ENCODE results near the gene CLIC4.
"Not testable (repeated sequence)": the region's sequence is repeated elsewhere in the genome, so short reads cannot be mapped to it uniquely, and the experiment has no call there.

Gene CLIC4

DNA sequence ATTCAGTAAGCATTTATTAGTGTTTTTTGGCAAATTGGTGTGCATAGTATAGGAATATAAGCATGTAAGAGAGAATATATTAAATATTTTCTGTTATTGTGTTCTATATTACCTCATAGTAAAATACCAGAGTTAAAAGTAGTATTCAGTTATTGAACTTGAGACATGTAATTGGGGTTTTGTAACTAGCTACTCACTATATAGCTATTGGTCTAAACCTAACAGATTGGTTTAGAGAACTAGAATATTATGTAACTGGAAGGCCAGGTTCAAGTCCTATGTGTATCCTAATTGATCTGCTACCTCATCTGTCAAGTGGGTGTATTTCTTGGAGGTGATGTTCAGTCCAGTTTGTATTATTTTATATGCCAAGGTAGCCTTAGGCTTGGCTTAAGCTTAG, 26.3 kb downstream of the CLIC4 start:
- no peak for DNase-seq (ENCODE audit: low spot score)

DNA sequence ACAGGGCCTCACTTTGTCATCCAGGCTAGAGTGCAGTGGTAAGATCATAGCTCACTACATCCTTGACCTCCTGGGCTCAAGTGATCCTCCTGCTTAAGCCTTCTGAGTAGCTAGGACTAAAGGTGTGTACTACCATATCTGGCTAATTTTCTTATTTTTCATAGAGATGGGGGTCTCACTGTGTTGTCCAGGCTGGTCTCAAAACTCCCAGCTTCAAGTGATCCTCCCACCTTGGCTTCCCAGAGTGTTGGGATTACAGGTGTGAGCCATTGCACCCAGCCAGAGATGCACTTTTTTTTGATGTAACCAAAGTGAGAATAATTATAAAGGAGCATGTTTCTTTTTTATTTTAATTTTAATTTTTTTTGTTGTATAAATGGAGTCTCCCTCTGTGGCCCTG, 28.4 kb downstream of the CLIC4 start:
- DNase-seq (ENCODE audit: low spot score), result no peak

DNA sequence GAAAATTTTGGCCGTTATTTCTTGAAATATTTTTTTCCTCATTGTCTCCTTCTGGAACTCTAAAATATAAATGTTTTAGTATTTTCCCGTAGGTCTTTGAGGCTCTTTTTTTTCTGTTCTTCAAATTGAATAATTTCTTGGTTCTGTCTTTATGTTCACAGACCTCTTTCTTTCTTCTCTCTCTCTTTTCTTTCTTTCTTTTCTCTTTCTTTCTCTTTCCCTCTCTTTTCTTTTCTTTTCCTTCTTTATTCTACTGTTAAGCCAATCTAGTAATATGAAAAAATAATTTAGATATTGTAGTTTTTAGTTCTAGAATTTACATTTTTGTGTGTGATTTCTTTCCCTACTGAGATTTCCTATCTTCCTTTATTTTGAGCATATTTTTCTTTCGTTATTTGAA, 30.1 kb downstream of the CLIC4 start:
- DNase-seq (ENCODE audit: low spot score), result no peak

DNA sequence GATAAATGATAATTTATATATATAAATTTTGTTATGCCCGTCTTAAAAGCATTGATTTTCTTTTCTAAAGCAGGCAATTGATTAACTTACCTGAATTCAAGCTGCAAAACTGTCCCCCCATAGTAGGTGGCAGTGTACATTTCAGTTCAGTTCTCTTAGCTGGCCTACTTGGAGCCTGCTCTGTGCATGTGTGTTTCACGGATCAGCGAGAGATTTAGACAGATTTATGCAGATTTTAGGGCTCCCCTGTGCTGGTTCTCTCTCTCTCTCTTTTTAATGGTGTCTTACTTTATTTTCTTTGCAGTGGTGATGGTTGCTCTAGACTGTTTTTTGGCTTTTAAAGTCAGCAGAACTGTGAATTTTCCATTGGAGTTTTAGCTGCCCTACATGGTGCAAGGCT, 30.7 kb downstream of the CLIC4 start:
- DNase-seq (ENCODE audit: low spot score), result no peak

DNA sequence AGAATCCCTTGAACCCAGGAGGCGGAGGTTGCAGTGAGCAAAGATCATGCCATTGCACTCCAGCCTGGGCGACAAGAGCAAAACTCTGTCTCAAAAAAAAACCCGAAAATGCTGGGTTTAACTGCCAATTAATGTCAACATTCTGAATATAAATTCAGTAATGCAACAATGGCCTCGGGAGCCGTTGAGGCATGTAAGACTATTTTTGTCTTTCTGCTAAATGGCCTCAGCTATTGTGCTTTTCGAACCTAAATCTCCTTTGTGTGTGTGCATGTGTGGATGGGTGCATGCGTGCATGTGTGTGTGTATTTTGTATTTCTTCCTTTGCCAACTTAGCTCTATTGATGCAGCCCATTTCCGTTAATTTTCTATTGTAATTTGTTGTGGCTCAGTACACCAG, 31.6 kb downstream of the CLIC4 start:
- no peak for DNase-seq (ENCODE audit: low spot score)

DNA sequence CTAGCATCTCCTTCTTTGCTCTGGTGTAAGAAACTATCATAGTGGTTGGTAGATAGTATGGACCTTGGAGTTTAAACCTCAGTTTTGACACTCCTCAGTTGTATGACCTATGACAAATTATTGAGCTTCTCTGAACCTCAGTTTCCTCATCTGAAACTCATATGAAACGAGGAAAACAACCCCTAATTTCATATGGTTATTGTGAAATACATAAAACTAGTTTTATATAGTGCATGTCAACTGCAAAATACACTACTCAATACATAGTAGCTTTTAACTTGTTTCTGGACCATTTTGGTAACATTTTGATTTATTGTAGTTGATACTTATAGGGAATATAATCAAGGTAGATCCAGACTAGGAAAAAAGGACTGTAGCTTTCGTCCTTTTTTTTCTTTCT, 32.9 kb downstream of the CLIC4 start:
- DNase-seq (ENCODE audit: low spot score), result no peak

DNA sequence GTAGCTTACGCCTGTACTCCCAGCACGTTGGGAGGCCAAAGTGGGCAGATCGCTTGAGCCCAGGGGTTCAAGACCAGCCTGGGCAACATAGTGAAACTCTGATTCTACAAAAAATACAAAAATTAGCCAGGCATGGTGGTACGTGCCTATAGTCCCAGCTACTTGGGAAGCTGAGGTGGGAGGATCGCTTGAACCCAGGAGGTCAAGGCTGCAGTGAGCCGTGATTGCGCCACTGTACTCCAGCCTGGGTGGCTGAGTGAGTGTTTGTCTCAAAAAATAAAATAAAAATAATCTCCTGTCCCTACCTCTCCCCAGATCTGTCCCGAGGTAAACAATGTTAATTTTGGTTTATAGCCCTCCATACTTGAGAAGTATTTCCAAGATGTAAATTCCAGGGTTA, 34.0 kb downstream of the CLIC4 start:
- not testable (repeated sequence) for DNase-seq (ENCODE audit: low spot score)

DNA sequence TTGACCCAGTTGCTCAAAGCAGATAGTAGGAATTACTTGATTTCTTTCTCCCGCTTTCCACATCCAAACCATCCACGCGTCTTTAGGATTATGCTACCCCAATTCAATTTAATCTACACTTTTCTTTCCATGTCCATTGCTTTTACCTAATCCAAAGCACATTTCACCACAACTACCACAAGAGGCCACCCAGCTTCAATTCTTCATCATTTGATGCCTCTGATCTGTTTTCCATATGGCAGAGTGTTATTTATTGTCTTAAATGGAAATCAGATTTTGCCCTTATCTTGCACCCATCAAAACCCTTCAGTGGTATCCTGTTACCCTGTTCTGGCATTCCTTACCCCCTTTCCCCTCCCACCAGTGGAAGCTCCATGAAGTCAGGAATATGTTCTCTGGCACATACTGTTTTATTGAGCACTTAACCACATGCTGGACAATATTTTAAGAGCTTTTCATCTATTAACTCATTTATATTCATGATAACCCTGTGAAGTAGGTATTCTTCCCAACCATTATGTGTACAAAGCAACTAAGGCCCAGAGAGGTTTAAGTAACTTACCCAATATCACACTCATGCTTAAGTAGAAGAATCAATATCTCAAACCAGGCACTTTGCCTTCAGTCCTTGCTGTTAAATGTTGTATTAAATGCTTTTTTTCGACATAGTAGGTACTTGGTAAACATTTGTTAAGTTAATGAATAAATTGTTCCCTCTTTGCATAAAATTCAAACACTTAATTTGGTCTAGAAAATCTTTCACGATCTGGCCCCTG, 34.6 kb downstream of the CLIC4 start:
- DNase-seq (ENCODE audit: low spot score), result peak; percentile 22

DNA sequence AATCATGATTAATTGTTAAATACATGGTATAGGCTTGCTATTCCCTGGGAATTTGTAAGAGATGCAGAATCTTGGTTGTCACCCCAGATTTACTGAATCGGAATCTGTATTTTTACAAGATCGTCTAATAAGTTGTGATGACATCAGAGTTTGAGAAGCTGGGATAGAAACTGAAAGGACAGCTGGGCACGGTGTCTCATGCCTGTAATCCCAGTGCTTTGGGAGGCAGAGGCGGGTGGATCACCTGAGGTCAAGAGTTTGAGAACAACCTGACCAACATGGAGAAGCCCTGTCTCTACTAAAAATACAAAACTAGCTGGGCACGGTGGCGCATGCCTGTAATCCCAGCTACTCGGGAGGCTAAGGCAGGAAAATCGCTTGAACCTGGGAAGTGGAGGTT, 35.4 kb downstream of the CLIC4 start:
- not testable (repeated sequence) for DNase-seq (ENCODE audit: low spot score)

DNA sequence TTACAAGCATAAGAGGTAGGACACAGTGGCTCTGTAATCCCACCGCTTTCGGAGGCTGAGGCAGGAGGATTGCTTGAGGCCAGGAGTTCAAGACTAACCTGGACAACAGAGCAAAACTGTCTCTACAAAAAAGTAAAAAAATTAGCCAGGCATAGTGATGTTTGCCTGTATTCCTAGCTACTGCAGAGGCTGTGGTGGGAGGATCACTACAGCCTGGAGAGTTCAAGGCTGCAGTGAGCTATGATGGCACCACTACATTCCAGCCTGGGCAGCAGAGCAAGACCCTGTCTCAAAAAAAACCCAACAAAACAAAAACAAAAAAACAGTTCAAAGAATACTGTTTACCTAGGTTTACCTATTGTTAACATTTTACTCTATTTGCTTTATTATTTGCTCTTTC, 37.4 kb downstream of the CLIC4 start:
- DNase-seq (ENCODE audit: low spot score), result no peak

DNA sequence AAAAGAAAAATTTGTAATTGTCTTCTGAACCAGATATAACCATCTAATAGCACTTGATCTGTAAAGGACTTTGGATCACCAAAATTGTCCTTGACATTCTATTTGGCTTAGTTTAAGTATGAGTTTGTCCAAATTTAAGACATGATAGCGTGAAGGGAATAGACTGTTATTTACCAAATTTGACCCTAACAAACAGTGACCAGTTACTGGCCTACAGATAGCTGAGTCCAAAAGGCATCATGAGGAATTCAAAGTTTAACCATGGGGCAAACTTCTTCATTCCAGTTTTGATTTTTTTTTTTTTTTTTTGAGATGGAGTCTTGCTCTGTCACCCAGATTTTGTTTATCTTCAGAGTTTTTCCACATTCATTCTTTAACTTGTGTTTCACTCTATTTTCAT, 38.5 kb downstream of the CLIC4 start:
- no peak for DNase-seq (ENCODE audit: low spot score)

DNA sequence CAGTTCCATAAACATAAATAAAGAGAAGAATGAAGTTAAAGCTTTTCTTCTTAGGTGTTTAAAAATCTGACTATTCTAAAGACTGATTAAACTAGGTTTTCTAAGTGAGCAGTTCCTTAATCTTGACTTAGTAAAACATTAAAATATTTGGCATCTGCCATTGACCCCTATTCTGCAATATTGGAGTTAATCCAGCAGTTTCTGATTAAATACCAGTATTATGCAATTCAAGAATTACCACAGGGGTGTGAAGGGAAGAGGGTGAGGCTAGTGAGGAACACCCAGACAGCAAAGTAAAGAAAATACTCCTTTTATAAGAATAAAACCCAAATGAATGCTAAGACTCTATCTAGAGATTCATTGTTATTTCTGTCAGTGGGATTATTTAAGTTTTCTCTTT, 40.9 kb downstream of the CLIC4 start:
- DNase-seq (ENCODE audit: low spot score), result no peak

DNA sequence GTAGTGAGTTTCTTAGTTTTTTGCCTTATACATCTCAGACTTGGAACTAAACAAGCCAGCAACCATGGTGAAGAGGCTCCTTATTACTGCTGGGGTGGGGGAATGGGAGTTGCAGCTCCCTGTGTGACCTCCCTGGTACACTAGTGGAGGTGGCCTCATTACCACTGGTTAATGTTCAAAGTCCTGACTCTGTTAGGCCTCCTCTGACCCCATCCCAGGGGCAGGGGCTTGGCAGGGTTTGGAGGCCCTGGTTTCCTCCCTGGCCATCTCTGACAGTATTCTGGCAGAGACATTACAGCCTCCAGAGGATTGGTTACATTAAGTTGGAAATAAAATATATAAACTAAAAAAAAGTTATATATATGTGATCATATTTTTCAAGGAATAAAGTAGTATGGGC, 45.2 kb downstream of the CLIC4 start:
- no peak for DNase-seq (ENCODE audit: low spot score)

DNA sequence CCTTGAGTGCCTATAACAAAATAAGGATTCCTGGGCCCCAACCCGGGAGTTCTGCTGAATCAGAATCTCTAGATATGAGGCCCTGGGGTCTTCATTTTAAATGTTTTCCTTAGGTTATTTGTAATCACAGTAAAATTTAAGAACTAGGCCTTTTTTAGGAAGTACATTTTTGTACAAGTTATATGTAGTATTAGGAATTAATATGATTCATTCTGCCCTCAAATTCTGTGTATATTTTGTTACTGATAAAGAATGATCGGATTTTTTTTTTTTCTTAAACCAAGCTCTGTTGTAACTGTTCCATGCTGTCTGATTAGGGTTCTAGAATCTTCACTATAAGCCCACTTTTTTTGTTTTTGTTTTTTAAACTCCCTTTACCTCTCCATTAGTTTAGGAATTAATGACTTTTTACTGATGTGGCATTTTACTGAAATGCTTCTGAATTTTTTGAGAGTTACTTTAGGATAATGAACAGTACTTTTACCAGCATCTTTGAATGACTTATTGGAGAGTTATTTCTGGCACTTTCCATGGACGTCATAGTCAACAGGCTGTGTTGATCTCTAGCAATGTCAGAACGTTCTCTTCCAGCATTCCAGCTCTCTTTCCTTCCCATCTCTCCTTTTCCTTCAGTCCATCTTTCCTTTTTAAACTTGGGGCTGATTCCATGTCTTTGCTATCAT, 48.3 kb downstream of the CLIC4 start:
- no peak for DNase-seq (ENCODE audit: low spot score)

DNA sequence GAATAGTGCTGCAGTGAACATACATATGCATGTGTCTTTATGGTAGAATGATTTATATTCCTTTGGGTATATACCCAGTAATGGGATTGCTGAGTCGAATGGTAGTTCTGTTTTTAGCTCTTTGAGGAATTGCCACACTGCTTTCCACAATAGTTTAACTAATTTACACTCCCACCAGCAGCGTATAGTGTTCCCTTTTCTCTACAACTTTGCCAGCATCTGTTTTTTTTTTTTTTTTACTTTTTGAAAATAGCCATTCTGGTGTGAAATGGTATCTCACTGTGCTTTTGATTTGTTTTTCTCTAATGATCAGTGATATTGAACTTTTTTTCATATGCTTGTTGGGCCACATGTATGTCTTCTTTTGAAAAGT, 48.9 kb downstream of the CLIC4 start:
- not testable (repeated sequence) for DNase-seq (ENCODE audit: low spot score)

DNA sequence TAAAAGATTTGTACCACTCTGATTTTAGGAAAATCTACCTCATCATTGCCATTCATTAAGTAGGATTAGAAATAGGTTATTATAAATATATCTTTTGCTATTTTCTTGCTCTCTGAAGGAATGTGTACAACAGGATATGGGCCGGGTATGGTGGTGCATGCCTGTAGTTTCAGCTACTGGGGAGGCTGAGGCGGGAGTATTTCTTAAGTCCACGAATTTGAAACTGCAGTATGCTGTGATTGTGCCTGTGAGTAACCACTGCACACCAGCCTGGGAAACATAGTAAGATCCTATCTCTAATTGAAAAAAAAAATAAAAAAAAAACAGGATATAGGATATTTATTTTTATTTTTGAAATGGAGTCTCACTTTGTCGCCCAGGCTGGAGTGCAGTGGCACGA, 50.0 kb downstream of the CLIC4 start:
- no peak for DNase-seq (ENCODE audit: low spot score)

DNA sequence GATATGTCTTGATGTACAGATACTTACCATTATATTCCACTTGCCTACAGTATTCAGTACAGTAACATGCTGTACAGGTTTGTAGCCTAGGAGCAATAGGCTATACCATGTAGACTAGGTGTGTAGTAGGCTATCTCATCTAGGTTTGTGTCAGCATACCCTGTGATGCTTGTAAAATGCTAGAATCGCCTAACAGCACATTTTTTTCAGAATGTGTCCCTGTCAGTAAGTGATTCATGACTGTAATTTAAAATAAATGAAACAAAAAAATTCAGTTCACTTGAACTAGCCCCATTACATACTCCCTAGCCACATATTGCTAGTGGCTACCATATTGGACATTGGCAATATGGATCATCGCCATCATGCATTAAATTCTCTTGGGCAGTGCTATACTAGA, 51.3 kb downstream of the CLIC4 start:
- no peak for DNase-seq (ENCODE audit: low spot score)

DNA sequence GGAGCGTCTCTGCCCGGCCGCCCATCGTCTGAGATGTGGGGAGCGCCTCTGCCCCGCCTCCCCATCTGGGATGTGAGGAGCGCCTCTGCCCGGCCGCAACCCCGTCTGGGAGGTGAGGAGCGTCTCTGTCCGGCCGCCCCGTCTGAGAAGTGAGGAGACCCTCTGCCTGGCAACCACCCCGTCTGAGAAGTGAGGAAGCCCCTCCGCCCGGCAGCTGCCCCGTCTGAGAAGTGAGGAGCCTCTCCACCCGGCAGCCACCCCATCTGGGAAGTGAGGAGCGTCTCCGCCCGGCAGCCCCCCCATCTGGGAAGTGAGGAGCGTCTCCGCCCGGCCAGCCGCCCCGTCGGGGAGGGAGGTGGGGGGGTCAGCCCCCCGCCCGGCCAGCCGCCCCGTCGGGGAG, 54.0 kb downstream of the CLIC4 start:
- DNase-seq (ENCODE audit: low spot score), result not testable (repeated sequence)

DNA sequence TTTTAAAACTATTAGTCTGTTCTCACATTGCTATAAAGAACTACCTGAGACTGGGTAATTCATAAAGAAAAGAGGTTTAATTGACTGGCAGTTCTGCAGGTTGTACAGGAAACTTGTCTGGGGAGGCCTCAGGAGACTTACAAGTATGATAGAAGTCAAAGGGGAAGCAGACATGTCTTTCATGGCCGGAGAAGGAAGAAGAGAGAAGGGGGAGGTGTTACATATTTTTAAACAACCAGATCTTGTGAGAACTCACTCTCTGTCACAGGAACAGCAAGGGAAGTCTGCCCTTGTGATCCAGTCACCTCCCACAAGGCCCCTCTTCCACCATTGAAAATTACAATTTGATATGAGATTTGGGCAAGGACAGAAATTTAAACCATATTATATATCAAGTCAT, 55.9 kb downstream of the CLIC4 start:
- DNase-seq (ENCODE audit: low spot score), result no peak

DNA sequence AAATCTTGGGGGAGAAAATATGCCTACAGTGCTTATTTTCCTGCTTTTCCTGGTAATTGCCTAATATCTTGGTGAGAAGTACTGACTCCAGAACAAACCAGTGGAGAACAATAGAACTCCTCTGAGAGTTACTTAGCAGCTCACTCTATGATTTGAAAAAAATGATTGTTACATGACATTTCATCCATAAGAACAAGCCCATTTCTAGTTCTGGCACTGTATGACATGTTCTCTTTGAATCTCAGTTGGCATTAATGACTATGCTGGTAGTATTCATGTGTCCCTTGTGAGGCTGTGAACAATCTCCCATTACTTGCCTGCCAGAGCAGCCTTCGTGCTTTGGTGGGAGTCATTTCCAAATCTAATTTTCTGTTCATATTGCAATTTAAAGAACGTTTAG, 58.0 kb downstream of the CLIC4 start:
- DNase-seq (ENCODE audit: low spot score), result no peak

DNA sequence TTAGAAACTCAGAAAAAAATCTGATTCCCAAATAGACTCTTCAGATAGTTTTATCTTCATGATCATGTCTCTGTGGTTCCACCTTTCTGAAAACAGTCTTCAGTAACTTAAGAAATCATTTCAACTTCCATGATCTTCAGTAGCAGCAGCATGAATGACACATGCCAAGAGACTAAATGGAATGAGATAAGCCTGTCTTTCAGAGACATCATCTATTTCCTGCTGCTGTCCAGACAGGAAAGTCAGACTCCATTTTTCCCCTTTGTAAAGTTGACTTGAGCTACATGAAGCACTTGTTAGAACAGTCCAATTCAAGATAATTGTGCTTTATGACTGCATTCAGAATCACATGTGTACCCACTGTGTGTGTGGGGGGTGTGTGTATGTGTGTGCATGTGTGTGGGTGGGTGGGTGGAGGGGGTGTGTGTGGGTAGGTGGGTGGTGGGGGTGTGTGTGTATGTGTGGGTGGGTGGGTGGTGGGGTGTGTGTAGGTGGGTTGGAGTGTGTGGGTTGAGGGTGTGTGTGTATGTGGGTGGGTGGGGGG, 58.8 kb downstream of the CLIC4 start:
- DNase-seq (ENCODE audit: low spot score), result no peak

DNA sequence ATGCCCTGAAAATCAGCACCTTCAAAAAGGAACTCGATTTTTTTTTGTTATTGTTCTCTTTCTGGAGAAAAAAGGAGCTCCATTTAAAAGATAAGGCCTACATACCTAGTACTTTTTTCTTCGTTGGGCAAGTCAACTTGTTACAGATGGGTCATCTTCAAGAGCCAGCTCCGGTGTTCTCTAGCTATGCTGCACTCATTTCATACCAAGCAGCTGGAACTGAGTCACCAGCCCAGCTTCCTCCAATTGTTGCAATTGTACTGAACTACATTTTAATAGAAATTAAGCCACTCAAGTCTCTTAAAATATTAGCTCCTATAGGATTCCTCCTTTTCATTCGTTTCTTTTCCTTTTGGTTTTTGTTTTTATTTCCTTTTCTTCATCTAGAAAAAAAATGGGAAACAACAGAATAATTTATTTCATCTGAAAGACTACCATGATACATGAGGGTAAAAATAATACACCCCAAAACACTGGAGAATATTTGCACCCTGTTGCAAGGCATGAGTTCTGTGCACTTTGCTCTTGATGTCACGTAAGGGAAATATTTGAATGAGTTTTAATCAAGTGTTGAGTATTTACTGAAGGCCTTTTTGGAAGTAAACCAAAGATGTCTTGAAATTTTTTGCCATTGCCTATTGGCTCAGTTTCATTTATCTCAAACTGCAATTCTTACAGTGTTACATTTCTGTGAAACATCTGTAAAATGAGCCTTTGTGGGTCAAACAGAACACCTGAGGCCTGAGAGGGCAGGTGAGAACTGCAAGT, 60.5 kb downstream of the CLIC4 start:
- DNase-seq (ENCODE audit: low spot score), result no peak
